MCF 10A (cell line): Measurements from ENCODE around the gene CACNA1B. TPM values are rescaled to one million over a fixed set of nuclear protein-coding genes. Genes with fewer than 3 reads are reported as not detected.

Experiments
- microRNA-seq: library from miRNA; unstranded; fragments of <30 nt; microRNA quantifications from one replicate; pipeline ENCODE4 v1.2.0, GENCODE V29; 2022
- total RNA-seq: library from RNA; stranded (reverse); gene quantifications from 2 replicates; pipeline ENCODE4 v1.2.3, GENCODE V29; 2022

CACNA1B gene
- total RNA-seq, 1 experiment from 2014 or later, result not detected

Small RNA genes within 50 kb of the gene (microRNA-seq; reads per million reads assigned to microRNA genes)
- gene MIR602, result 0.40 reads per million
